Body of pancreas (tissue), 4 donors: ENCODE measurements around the gene INPP5D.
"Not testable (repeated sequence)": the region's sequence is repeated elsewhere in the genome, so short reads cannot be mapped to it uniquely, and the experiment has no call there.

Experiments
- CTCF ChIP-seq, 7 experiments: fragments of 450-650 bp in 4 of 7; fragments of 200-600 bp in 3 of 7; sonication (generic) in 3 of 7; IDR thresholded peaks; one replicate each; pipeline ENCODE4 v1.5.1; 2016 to 2019; ENCODE audit warnings: antibody characterized with exemption in 7 of 7
- POLR2A ChIP-seq, 3 donors: fragments of 450-650 bp; IDR thresholded peaks; one replicate each; pipeline ENCODE4 v1.6.1; 2016; ENCODE audit warnings: antibody characterized with exemption in 3 of 3, mild to moderate bottlenecking in 2 of 3

GRCh38 chr2:233123576-233123975 lies 63.4 kb downstream of the INPP5D start:
- TF ChIP-seq POLR2A, CTCF (IDR thresholded peaks at IDR 0.05): not testable (repeated sequence)
